Fibroblast of lung (primary cell): ENCODE results near the gene SHISA9. TPM values are rescaled to one million over a fixed set of nuclear protein-coding genes. Genes with fewer than 3 reads are reported as not detected.

Experiments
- DNase-seq, 2 donors: peaks; one replicate each; pipeline versions ENCODE4 v3.0.0 to v3.0.0-alpha.2; 2010; ENCODE audit warnings: low read depth in 2 of 2
- H2AFZ ChIP-seq: 2 replicates; pipeline ENCODE4 v1.5.1; 2012; ENCODE audit warnings: low read length, control low read depth, inconsistent platforms
- H3K27ac ChIP-seq: 2 replicates; pipeline ENCODE4 v1.5.1; 2011; ENCODE audit warnings: low read length, control low read depth; ENCODE audit not compliant: insufficient read depth
- H3K27me3 ChIP-seq: 2 replicates; pipeline ENCODE4 v1.5.1; 2011; ENCODE audit warnings: mild to moderate bottlenecking, low read length; ENCODE audit not compliant: control insufficient read depth, insufficient read depth
- H3K36me3 ChIP-seq: 2 replicates; pipeline ENCODE4 v1.5.1; 2011; ENCODE audit warnings: low read length; ENCODE audit not compliant: control insufficient read depth, insufficient read depth
- H3K4me1 ChIP-seq: 2 replicates; pipeline ENCODE4 v1.5.1; 2011; ENCODE audit warnings: low read length; ENCODE audit not compliant: control insufficient read depth, insufficient read depth; ENCODE audit errors: extremely low read depth
- H3K4me2 ChIP-seq: 2 replicates; pipeline ENCODE4 v1.5.1; 2011; ENCODE audit warnings: low read length, control low read depth; ENCODE audit not compliant: insufficient read depth; ENCODE audit errors: extremely low read depth
- H3K4me3 ChIP-seq, 4 experiments: fragments of 200-600 bp in 1 of 4; sonication (generic) in 1 of 4; replicated peaks in 1 of 4; 2 replicates each; pipeline ENCODE4 v1.5.1; 2011 to 2016; ENCODE audit warnings: low read length in 4 of 4, low read depth in 3 of 4, mild to moderate bottlenecking in 3 of 4, control low read depth in 2 of 4, inconsistent platforms in 1 of 4, mixed read lengths in 1 of 4; ENCODE audit not compliant: insufficient read depth in 1 of 4; ENCODE audit errors: control extremely low read depth in 1 of 4
- H3K79me2 ChIP-seq: 2 replicates; pipeline ENCODE4 v1.5.1; 2012; ENCODE audit warnings: mild to moderate bottlenecking, low read length, inconsistent platforms; ENCODE audit not compliant: control insufficient read depth, insufficient read depth
- H3K9ac ChIP-seq: 2 replicates; pipeline ENCODE4 v1.5.1; 2011; ENCODE audit warnings: mild to moderate bottlenecking, low read length, control low read depth; ENCODE audit not compliant: insufficient read depth
- H3K9me3 ChIP-seq: 2 replicates; pipeline ENCODE4 v1.5.1; 2012; ENCODE audit warnings: low read depth, low read length; ENCODE audit not compliant: control insufficient read depth, insufficient read depth
- H4K20me1 ChIP-seq: 2 replicates; pipeline ENCODE4 v1.5.1; 2011; ENCODE audit warnings: low read length; ENCODE audit not compliant: control insufficient read depth, insufficient read depth; ENCODE audit errors: extremely low read depth
- CTCF ChIP-seq, 2 donors: IDR thresholded peaks in 1 of 2; conservative IDR thresholded peaks in 1 of 2; 1 replicate in 1 of 2; 2 replicates in 1 of 2; pipeline ENCODE4 v1.5.1; 2011 to 2012; ENCODE audit warnings: low read length in 2 of 2, control low read depth in 1 of 2, inconsistent platforms in 1 of 2, low read depth in 1 of 2, mild to moderate bottlenecking in 1 of 2
- EZH2 ChIP-seq: IDR thresholded peaks from 2 replicates; pipeline ENCODE4 v1.5.1; 2012; ENCODE audit warnings: low read length, control low read depth, mild to moderate bottlenecking; ENCODE audit errors: missing control alignments
- polyA plus RNA-seq, 2 donors: library from polyadenylated mRNA; depleted of rRNA in 1 of 2; stranded (reverse) in 1 of 2; unstranded in 1 of 2; fragments of >200 nt; gene quantifications; 2 replicates each; pipeline ENCODE4 v1.2.1, GENCODE V29; 2011 to 2012; ENCODE audit warnings: missing spikeins in 1 of 2
- total RNA-seq: library from RNA; depleted of rRNA; stranded (reverse); fragments of >200 nt; gene quantifications from 2 replicates; pipeline ENCODE4 v1.2.1, GENCODE V29; 2014

SHISA9 gene
- total and polyA plus RNA-seq, 2 donors (not counting 1 experiment from before 2014, with no cell fraction given), result not detected

DNA sequence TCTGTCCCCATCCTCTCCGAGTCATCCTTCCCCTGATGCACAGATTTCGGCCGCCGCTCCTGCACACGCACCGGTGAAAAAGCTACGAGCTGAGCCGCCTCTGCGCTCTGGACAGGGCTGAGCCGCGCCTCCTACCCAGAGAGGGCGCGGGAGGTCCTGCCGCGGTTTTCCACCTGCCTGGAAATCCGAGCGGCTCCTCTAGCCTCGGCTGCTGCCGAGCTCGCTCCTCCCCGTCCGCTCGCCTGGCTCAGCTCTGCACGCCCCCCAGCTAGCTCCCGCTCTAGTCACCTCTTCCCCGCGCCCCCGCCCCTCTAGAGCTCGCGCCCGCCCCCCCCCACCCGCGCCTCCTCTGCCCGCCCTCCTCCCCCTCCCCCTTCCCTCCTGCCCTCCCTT lies 198 bp upstream of the SHISA9 start:
- H2AFZ ChIP-seq, result no peak overlapping the region
- H3K9ac ChIP-seq, result no peak overlapping the region

GRCh38 chr16:12902511-12903372 lies 1.3 kb downstream of the SHISA9 start:
- no peaks in the 10 kb centered on the region for H3K79me2 ChIP-seq
- peaks cover 13% of the 10 kb centered on the region for H3K27me3 ChIP-seq
- H3K4me2 ChIP-seq, result no peak overlapping the region
- no peaks in the 10 kb centered on the region for H4K20me1 ChIP-seq
- no peaks in the 10 kb centered on the region for H3K36me3 ChIP-seq
- TF ChIP-seq CTCF (conservative IDR thresholded peaks at IDR 0.05 in 1 of 2, IDR thresholded peaks at IDR 0.05 in 1 of 2; ENCODE audit: low read depth in 1 of 2, low read length in 2 of 2) (no peak), EZH2 (no peak)
- no peaks in the 10 kb centered on the region for H3K4me1 ChIP-seq
- DNase-seq, result no peak
- H3K9ac ChIP-seq, result no peak overlapping the region
- H3K27ac ChIP-seq, result no peak overlapping the region
- H2AFZ ChIP-seq, result no peak overlapping the region
- H3K9me3 ChIP-seq, result no peaks in the 10 kb centered on the region
- H3K4me3 ChIP-seq, result no peak overlapping the region

More for the DNA sequence above, 198 bp upstream of the SHISA9 start:
- H3K79me2 ChIP-seq, result no peaks in the 10 kb centered on the region
- no peak for DNase-seq
- H3K36me3 ChIP-seq, result no peaks in the 10 kb centered on the region
- no peaks in the 10 kb centered on the region for H3K9me3 ChIP-seq
- H4K20me1 ChIP-seq, result no peaks in the 10 kb centered on the region
- H3K4me3 ChIP-seq, result no peak overlapping the region
- TF ChIP-seq EZH2 (peak; percentile 44), CTCF (conservative IDR thresholded peaks at IDR 0.05 in 1 of 2, IDR thresholded peaks at IDR 0.05 in 1 of 2; ENCODE audit: low read depth in 1 of 2, low read length in 2 of 2) (no peak)
- peaks cover 13% of the 10 kb centered on the region for H3K27me3 ChIP-seq
- H3K4me1 ChIP-seq, result no peaks in the 10 kb centered on the region
- no peak overlapping the region for H3K27ac ChIP-seq
- H3K4me2 ChIP-seq, result no peak overlapping the region

DNA sequence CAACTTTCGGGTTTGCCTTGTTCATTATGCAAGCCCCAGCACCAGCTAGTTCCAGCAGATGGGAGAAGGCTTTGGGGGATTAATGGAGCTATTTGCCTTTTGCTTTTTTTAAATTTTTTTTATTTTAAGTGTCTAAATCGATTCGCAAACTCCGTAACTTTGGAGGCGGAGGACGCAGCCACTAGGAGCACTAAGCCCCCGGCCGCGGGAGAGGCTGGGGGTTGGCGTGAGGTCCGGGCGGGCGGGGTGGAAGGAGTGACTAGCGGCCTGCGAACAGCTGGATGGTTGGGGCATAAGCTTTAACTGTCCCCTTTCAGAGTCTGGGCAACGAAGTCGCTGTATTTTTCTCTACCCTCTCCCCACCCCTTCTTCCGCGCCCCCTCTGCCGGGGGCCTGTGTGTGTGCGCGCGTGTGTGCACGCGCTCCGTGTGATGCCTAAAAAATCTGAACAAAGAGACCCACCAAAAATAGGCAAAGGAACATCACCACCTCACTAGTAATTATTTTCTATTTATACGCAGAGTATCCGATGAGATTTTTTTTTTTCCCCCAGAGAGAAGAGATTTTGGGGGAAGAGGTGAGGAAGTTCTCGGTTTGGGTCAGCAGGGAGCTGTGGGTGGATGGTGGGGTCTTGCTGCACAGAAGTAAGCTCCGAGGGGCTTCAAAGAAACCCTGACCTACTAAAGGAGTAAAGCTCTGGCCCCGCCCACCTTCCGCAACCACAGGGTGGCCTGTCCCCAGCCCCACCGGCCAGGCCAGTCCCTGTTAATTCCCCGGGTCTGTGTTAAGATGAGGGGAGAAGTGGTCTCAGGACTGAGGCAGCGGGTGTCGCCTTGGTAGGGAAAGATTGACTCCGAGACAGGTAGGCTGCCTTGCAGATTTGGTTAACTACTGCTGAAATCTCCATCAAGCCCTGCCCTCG lies 2.3 kb downstream of the SHISA9 start:
- no peak overlapping the region for H2AFZ ChIP-seq
- no peak overlapping the region for H3K27ac ChIP-seq
- H3K4me2 ChIP-seq, result no peak overlapping the region
- no peaks in the 10 kb centered on the region for H3K79me2 ChIP-seq
- no peaks in the 10 kb centered on the region for H3K4me1 ChIP-seq
- H3K9ac ChIP-seq, result no peak overlapping the region
- no peak overlapping the region for H3K4me3 ChIP-seq
- no peak for DNase-seq
- H4K20me1 ChIP-seq, result no peaks in the 10 kb centered on the region
- H3K27me3 ChIP-seq, result peaks cover 13% of the 10 kb centered on the region
- H3K36me3 ChIP-seq, result no peaks in the 10 kb centered on the region
- no peaks in the 10 kb centered on the region for H3K9me3 ChIP-seq
- TF ChIP-seq CTCF (conservative IDR thresholded peaks at IDR 0.05 in 1 of 2, IDR thresholded peaks at IDR 0.05 in 1 of 2; ENCODE audit: low read depth in 1 of 2, low read length in 2 of 2) (no peak), EZH2 (no peak)
